A549 (cell line): Measurements from ENCODE around the gene WTIP. TPM values are rescaled to one million over a fixed set of nuclear protein-coding genes. Genes with fewer than 3 reads are reported as not detected.

Experiments
- ATAC-seq, 2 experiments: fragments of 200-7000 bp in 1 of 2; fragments of >200 bp in 1 of 2; cut with Nextera tagmentation in 1 of 2; cut with Tn5 transposase in 1 of 2; 3 replicates each; pipeline versions ENCODE4 v1.8.0 to v1.9.1; 2018 to 2020; ENCODE audit warnings: mild to moderate bottlenecking in 1 of 2, moderate library complexity in 1 of 2
- CTCF ChIA-PET: fragments of 300-600 bp; sonication (Branson Sonifier 250); formaldehyde crosslinking; extraction: SDS; loops from one replicate; lab custom pipeline; 2021; ENCODE audit warnings: antibody characterized with exemption, inconsistent platforms; lab: Yijun Ruan, JAX
- POLR2A ChIA-PET: fragments of 350-600 bp; formaldehyde crosslinking; extraction: SDS; loops from one replicate; lab custom pipeline; 2021; ENCODE audit warnings: antibody characterized with exemption, inconsistent platforms; lab: Yijun Ruan, JAX
- DNase-seq, 2 experiments: peaks; one replicate each; pipeline versions ENCODE4 v3.0.0 to v3.0.0-alpha.2; 2011 to 2016; ENCODE audit warnings: low read depth in 1 of 2, low spot score in 1 of 2
- FAIRE-seq: peaks from 2 replicates; lab custom pipeline; 2011; peaks lifted over from hg19 to GRCh38; lab: Jason Lieb, UNC
- H3K27ac ChIP-seq, 2 experiments: fragments of >200 bp; sonication (Bioruptor Twin); formaldehyde crosslinking; 3 replicates each; pipeline ENCODE4 v1.5.1; 2016 to 2017
- H3K4me1 ChIP-seq: fragments of >200 bp; sonication (Bioruptor Twin); formaldehyde crosslinking; 3 replicates; pipeline ENCODE4 v1.6.1; 2016
- H3K4me2 ChIP-seq: fragments of >200 bp; sonication (Bioruptor Twin); formaldehyde crosslinking; 3 replicates; pipeline ENCODE4 v1.6.1; 2016
- H3K4me3 ChIP-seq: fragments of >200 bp; sonication (Bioruptor Twin); formaldehyde crosslinking; 3 replicates; pipeline ENCODE4 v1.5.1; 2016
- H3K9me3 ChIP-seq: fragments of >200 bp; sonication (Bioruptor Twin); formaldehyde crosslinking; 3 replicates; pipeline ENCODE4 v1.6.1; 2016
- ATOH8 ChIP-seq: fragments of 250-450 bp; sonication (Bioruptor Pico); IDR thresholded peaks from 2 replicates; pipeline ENCODE4 v1.5.0; 2020; ENCODE audit warnings: low read depth, mild to moderate bottlenecking, moderate library complexity
- CEBPB ChIP-seq, 2 experiments: fragments of >200 bp in 1 of 2; sonication (Bioruptor Twin) in 1 of 2; formaldehyde crosslinking in 1 of 2; IDR thresholded peaks; 2 replicates each; pipeline ENCODE4 v1.6.1; 2012 to 2016
- CHD2 ChIP-seq: fragments of 150-350 bp; IDR thresholded peaks from 2 replicates; pipeline ENCODE4 v1.6.1; 2014; ENCODE audit warnings: low read length; ENCODE audit not compliant: partially characterized antibody
- CTCF ChIP-seq: fragments of >200 bp; sonication (Bioruptor Twin); formaldehyde crosslinking; IDR thresholded peaks from 3 replicates; pipeline ENCODE4 v1.5.1; 2016
- FOSB ChIP-seq: fragments of 250-450 bp; sonication (Bioruptor Pico); IDR thresholded peaks from 2 replicates; pipeline ENCODE4 v1.5.0; 2020; ENCODE audit warnings: mild to moderate bottlenecking, moderate library complexity
- GATA3 ChIP-seq: IDR thresholded peaks from 2 replicates; pipeline ENCODE4 v1.6.1; 2012; ENCODE audit warnings: borderline replicate concordance
- HEYL ChIP-seq: fragments of 250-450 bp; sonication (Bioruptor Pico); IDR thresholded peaks from 2 replicates; pipeline ENCODE4 v1.8.0; 2021; ENCODE audit warnings: mild to moderate bottlenecking, moderate library complexity
- HOXA7 ChIP-seq: fragments of 250-450 bp; sonication (Bioruptor Pico); IDR thresholded peaks from 2 replicates; pipeline ENCODE4 v1.5.0; 2020; ENCODE audit warnings: mild to moderate bottlenecking, moderate library complexity
- HOXB13 ChIP-seq: fragments of 250-450 bp; sonication (Bioruptor Pico); IDR thresholded peaks from 2 replicates; pipeline ENCODE4 v1.5.0; 2020; ENCODE audit warnings: low read depth, mild to moderate bottlenecking, moderate library complexity
- HOXB5 ChIP-seq: fragments of 250-450 bp; sonication (Bioruptor Pico); IDR thresholded peaks from 2 replicates; pipeline ENCODE4 v1.5.0; 2020; ENCODE audit warnings: mild to moderate bottlenecking, moderate library complexity
- KDM1A ChIP-seq: fragments of 200-600 bp; sonication (generic); IDR thresholded peaks from 2 replicates; pipeline ENCODE4 v1.6.1; 2016; ENCODE audit warnings: low read depth, mild to moderate bottlenecking
- NPAS2 ChIP-seq: fragments of 250-450 bp; sonication (Bioruptor Pico); IDR thresholded peaks from 2 replicates; pipeline ENCODE4 v1.8.0; 2022; ENCODE audit warnings: mild to moderate bottlenecking, moderate library complexity, borderline replicate concordance
- NR3C1 ChIP-seq: fragments of >200 bp; sonication (Bioruptor Twin); formaldehyde crosslinking; IDR thresholded peaks from 3 replicates; pipeline ENCODE4 v1.6.1; 2017
- PBX3 ChIP-seq: IDR thresholded peaks from 2 replicates; pipeline ENCODE4 v1.6.1; 2012
- PHF8 ChIP-seq: fragments of 200-600 bp; sonication (generic); IDR thresholded peaks from 2 replicates; pipeline ENCODE4 v1.6.1; 2016; ENCODE audit warnings: low read depth, mild to moderate bottlenecking, antibody characterized with exemption, moderate library complexity, borderline replicate concordance
- RAD21 ChIP-seq, 2 experiments: fragments of >200 bp in 1 of 2; sonication (Bioruptor Twin) in 1 of 2; formaldehyde crosslinking in 1 of 2; IDR thresholded peaks in 1 of 2; conservative IDR thresholded peaks in 1 of 2; 2 replicates in 1 of 2; 3 replicates in 1 of 2; pipeline ENCODE4 v1.6.1; 2012 to 2018; ENCODE audit warnings: inconsistent platforms in 1 of 2
- RFX5 ChIP-seq: fragments of 450-650 bp; IDR thresholded peaks from 2 replicates; pipeline ENCODE4 v1.7.1; 2014; ENCODE audit warnings: antibody characterized with exemption, mild to moderate bottlenecking, moderate library complexity
- SMC3 ChIP-seq: fragments of >200 bp; sonication (Bioruptor Twin); formaldehyde crosslinking; IDR thresholded peaks from 3 replicates; pipeline ENCODE4 v1.6.1; 2018; ENCODE audit warnings: inconsistent platforms
- SREBF2 ChIP-seq: fragments of 450-650 bp; IDR thresholded peaks from 2 replicates; pipeline ENCODE4 v1.6.1; 2014; ENCODE audit warnings: mild to moderate bottlenecking, moderate library complexity
- TFCP2L1 ChIP-seq: fragments of 250-450 bp; sonication (Bioruptor Pico); IDR thresholded peaks from 2 replicates; pipeline ENCODE4 v1.5.0; 2021; ENCODE audit warnings: mild to moderate bottlenecking
- TP53 ChIP-seq: fragments of 250-450 bp; sonication (Bioruptor Pico); IDR thresholded peaks from 2 replicates; pipeline ENCODE4 v1.5.0; 2021; ENCODE audit warnings: mild to moderate bottlenecking, moderate library complexity
- USF2 ChIP-seq: fragments of 450-650 bp; IDR thresholded peaks from 2 replicates; pipeline ENCODE4 v1.6.1; 2014; ENCODE audit warnings: antibody characterized with exemption
- WGBS: methylation state at CpG from one replicate; pipeline ENCODE4 v1.1.6; 2017; ENCODE audit errors: missing lambda C conversion rate; 5-methylcytosine and 5-hydroxymethylcytosine counted together
- polyA plus RNA-seq, 4 experiments: library from polyadenylated mRNA; depleted of rRNA in 3 of 4; stranded (reverse); fragments of >200 nt; fragmentation: RNase III in 1 of 4; extraction: RNeasy Plus Mini Kit Qiagen cat#74134 plus additional on column Dnase treatment in 1 of 4; gene quantifications; 2 replicates in 3 of 4; 3 replicates in 1 of 4; pipeline ENCODE4 v1.2.3, GENCODE V29; 2011 to 2017
- TF ChIP-seq, protein P1 (sequence below): fragments of 200-600 bp; sonication (generic); IDR thresholded peaks from 2 replicates; pipeline ENCODE4 v1.6.1; 2016; ENCODE audit warnings: antibody characterized with exemption, mild to moderate bottlenecking, moderate library complexity

The WTIP gene
- polyA plus RNA-seq, 2 of the 4 experiments (the other 2 are of a cell fraction) = 18.8 to 21.2 TPM

GRCh38 chr19:34458677-34459076 is 22.9 kb upstream of the WTIP start (continued):
- TF ChIP-seq HOXA7 (CRISPR knock-in tag) (no peak), PHF8 (no peak), CEBPB (IDR thresholded peaks at IDR 0.05) (no peak), HOXB5 (CRISPR knock-in tag) (no peak), USF2 (no peak)

DNA sequence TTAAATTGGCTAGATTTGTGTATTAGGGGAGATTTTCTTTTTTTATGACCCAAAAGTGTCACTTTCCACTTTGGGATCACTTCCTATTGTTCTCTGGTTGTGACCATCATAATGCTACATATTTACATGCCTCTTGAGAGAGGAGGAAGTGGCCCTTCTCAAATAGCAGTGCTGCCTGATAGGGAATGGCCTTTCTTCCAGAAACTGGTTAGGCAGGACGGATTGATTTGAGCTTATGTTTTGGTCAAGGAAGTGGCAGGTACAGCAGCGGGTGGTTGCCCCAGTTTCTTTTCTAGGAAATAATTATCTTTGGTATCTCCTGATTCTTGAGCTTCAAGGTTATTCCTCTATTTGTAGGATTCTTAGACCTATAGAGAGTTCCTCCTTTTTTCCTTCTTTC is 21.9 kb upstream of the WTIP start:
- WGBS = 93% methylated on average over 2 of the region's 2 CpGs
- ATAC-seq (no peak), FAIRE-seq (no peak), DNase-seq (no peak)
- POLR2A ChIA-PET = interaction anchor here (0.6 to 1.4 kb wide), 2 partner anchors 21 to 22 kb away, joined by 3 read pairs; partner anchors contain the start of gene WTIP
- CTCF ChIA-PET = interaction anchor here (0.6 to 7.8 kb wide), 6 partner anchors 12 to 42 kb away, joined by 3 to 37 read pairs (median 4); partner anchors contain the start of gene WTIP
- H3K4me1 ChIP-seq = no peaks in the 10 kb centered on the region
- no peak overlapping the region for H3K4me3 ChIP-seq
- H3K4me2 ChIP-seq = no peak overlapping the region
- H3K27ac ChIP-seq = no peak overlapping the region
- no peaks in the 10 kb centered on the region for H3K9me3 ChIP-seq
- no peak for TF ChIP-seq RFX5
- no peak for TF ChIP-seq PBX3
- no peak for TF ChIP-seq NR3C1
- no peak for TF ChIP-seq TFCP2L1 (CRISPR knock-in tag)
- no peak for TF ChIP-seq HEYL (CRISPR knock-in tag)
- TF ChIP-seq FOSB = no peak
- no peak for TF ChIP-seq HOXB13
- TF ChIP-seq ATOH8 (CRISPR knock-in tag) = no peak
- no peak for TF ChIP-seq GATA3
- TF ChIP-seq RAD21 (conservative IDR thresholded peaks at IDR 0.05 in 1 of 2, IDR thresholded peaks at IDR 0.05 in 1 of 2) = no peak
- TF ChIP-seq, all 56 proteins: peak for 0

DNA sequence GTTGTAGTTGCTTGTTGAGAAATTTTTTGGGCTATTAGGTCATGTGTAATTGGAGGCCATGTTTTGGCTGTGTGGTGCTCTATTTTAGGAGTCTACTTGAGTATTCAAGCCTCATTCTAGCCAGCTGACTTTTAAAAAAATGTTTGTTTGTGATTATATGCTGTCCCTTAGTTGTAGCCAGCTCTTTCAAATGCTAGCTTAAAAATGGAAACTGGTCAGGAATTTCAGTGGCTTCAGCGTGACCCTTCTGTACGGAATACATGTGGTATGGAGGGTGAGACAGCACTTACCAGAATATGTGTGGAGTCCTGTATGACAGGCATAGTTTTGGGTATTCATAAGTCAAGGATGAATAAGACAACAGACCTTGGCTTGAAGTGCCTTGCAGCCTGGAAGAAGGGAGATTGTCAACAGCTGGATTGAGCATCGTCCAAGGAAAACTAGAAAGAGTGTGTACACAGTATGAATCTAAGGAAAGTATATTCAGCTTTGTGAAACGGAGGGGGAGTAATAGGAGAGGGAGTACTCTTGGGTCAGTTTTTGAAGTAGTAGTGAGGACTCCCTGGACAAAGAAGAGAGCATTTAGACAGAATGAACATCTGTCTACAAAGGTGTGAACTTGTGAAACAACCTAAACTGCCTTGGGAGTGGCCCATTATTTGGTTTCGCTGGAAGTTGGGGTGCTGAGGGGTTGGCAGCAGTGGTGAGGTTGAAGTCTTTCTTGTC is 20.0 kb upstream of the WTIP start:
- no peak overlapping the region for H3K4me3 ChIP-seq
- no peak for TF ChIP-seq KDM1A
- TF ChIP-seq PHF8 = no peak
- no peak for TF ChIP-seq NR3C1
- no peak for TF ChIP-seq USF2
- TF ChIP-seq HOXA7 (CRISPR knock-in tag) = no peak
- TF ChIP-seq CEBPB (IDR thresholded peaks at IDR 0.05) = no peak
- no peak for TF ChIP-seq SMC3
- no peak for TF ChIP-seq NPAS2 (CRISPR knock-in tag)
- TF ChIP-seq, protein P1, sequence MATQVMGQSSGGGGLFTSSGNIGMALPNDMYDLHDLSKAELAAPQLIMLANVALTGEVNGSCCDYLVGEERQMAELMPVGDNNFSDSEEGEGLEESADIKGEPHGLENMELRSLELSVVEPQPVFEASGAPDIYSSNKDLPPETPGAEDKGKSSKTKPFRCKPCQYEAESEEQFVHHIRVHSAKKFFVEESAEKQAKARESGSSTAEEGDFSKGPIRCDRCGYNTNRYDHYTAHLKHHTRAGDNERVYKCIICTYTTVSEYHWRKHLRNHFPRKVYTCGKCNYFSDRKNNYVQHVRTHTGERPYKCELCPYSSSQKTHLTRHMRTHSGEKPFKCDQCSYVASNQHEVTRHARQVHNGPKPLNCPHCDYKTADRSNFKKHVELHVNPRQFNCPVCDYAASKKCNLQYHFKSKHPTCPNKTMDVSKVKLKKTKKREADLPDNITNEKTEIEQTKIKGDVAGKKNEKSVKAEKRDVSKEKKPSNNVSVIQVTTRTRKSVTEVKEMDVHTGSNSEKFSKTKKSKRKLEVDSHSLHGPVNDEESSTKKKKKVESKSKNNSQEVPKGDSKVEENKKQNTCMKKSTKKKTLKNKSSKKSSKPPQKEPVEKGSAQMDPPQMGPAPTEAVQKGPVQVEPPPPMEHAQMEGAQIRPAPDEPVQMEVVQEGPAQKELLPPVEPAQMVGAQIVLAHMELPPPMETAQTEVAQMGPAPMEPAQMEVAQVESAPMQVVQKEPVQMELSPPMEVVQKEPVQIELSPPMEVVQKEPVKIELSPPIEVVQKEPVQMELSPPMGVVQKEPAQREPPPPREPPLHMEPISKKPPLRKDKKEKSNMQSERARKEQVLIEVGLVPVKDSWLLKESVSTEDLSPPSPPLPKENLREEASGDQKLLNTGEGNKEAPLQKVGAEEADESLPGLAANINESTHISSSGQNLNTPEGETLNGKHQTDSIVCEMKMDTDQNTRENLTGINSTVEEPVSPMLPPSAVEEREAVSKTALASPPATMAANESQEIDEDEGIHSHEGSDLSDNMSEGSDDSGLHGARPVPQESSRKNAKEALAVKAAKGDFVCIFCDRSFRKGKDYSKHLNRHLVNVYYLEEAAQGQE = no peak
- TF ChIP-seq CHD2 = no peak
- TF ChIP-seq HOXB5 (CRISPR knock-in tag) = no peak
- TF ChIP-seq TP53 (CRISPR knock-in tag) = no peak
- TF ChIP-seq SREBF2 = no peak
- TF ChIP-seq CTCF = no peak
- TF ChIP-seq, all 56 proteins: peak for 0
- 94% methylated on average over 5 of the region's 5 CpGs for WGBS
- FAIRE-seq (peak; percentile 76), DNase-seq (no peak), ATAC-seq (no peak)
- H3K4me1 ChIP-seq = no peaks in the 10 kb centered on the region
- H3K4me2 ChIP-seq = no peak overlapping the region
- ChIA-PET CTCF (interaction anchor here (0.9 to 7.8 kb wide), 4 partner anchors 9 to 29 kb away, joined by 3 to 37 read pairs (median 3); no protein-coding TSS in a partner anchor), POLR2A (no interaction called here)
- no peak overlapping the region for H3K27ac ChIP-seq
- H3K9me3 ChIP-seq = no peaks in the 10 kb centered on the region
